ENCODE data around the gene ANKS6.

Gene ANKS6

DNA sequence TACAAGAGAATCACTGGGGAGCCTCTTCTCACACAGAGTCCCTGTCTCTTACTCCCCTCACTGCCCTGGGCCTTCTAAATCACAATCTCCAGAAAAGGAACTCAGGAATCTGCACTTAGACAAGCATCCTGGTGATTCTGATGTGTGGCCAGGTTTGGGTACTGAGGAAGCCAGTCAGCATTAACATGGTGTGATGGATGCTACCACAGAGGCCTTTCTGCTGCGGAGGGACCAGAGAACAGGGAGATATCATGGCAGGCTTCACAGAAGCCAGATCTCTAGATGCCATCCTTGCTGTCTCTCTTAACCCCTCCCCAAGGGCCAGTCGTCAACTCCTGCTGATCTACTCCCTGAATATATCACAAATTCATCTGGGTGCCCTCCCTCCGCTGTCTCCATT, 1.6 kb downstream of the ANKS6 start:
- no peak for TF ChIP-seq SIN3A (IDR thresholded peaks at IDR 0.05; ENCODE audit: borderline replicate concordance, insufficient read depth, low read length)
- TF ChIP-seq POLR2AphosphoS5 (IDR thresholded peaks at IDR 0.05; ENCODE audit: low read depth, low read length), result no peak
- TF ChIP-seq FOXP2 (optimal IDR thresholded peaks at IDR 0.05; ENCODE audit: borderline replicate concordance, extremely low read depth, extremely low read length, insufficient read depth), result no peak
- TF ChIP-seq REST (IDR thresholded peaks at IDR 0.05; ENCODE audit: insufficient read depth in 1 of 2, low read depth in 2 of 2, low read length in 2 of 2), result no peak
- no peak for TF ChIP-seq TAF1 (IDR thresholded peaks at IDR 0.05; ENCODE audit: borderline replicate concordance, insufficient read depth, low read length)

- TF ChIP-seq REST (IDR thresholded peaks at IDR 0.05; ENCODE audit: insufficient read depth in 1 of 2, low read depth in 2 of 2, low read length in 2 of 2), result no peak
- TF ChIP-seq POLR2AphosphoS5 (IDR thresholded peaks at IDR 0.05; ENCODE audit: low read depth, low read length), result no peak
- no peak for TF ChIP-seq TAF1 (IDR thresholded peaks at IDR 0.05; ENCODE audit: borderline replicate concordance, insufficient read depth, low read length)
- TF ChIP-seq SIN3A (IDR thresholded peaks at IDR 0.05; ENCODE audit: borderline replicate concordance, insufficient read depth, low read length), result no peak
- TF ChIP-seq FOXP2 (optimal IDR thresholded peaks at IDR 0.05; ENCODE audit: borderline replicate concordance, extremely low read depth, extremely low read length, insufficient read depth), result no peak
These were observed 3.3 kb downstream of the ANKS6 start for GRCh38 chr9:98793031-98793430.

GRCh38 chr9:98791608-98792490, 4.5 kb downstream of the ANKS6 start:
- TF ChIP-seq SIN3A (IDR thresholded peaks at IDR 0.05; ENCODE audit: borderline replicate concordance, insufficient read depth, low read length) (no peak), POLR2AphosphoS5 (IDR thresholded peaks at IDR 0.05; ENCODE audit: low read depth, low read length) (no peak), REST (IDR thresholded peaks at IDR 0.05; ENCODE audit: insufficient read depth in 1 of 2, low read depth in 2 of 2, low read length in 2 of 2) (no peak), FOXP2 (optimal IDR thresholded peaks at IDR 0.05; ENCODE audit: borderline replicate concordance, extremely low read depth, extremely low read length, insufficient read depth) (no peak), TAF1 (IDR thresholded peaks at IDR 0.05; ENCODE audit: borderline replicate concordance, insufficient read depth, low read length) (no peak)

DNA sequence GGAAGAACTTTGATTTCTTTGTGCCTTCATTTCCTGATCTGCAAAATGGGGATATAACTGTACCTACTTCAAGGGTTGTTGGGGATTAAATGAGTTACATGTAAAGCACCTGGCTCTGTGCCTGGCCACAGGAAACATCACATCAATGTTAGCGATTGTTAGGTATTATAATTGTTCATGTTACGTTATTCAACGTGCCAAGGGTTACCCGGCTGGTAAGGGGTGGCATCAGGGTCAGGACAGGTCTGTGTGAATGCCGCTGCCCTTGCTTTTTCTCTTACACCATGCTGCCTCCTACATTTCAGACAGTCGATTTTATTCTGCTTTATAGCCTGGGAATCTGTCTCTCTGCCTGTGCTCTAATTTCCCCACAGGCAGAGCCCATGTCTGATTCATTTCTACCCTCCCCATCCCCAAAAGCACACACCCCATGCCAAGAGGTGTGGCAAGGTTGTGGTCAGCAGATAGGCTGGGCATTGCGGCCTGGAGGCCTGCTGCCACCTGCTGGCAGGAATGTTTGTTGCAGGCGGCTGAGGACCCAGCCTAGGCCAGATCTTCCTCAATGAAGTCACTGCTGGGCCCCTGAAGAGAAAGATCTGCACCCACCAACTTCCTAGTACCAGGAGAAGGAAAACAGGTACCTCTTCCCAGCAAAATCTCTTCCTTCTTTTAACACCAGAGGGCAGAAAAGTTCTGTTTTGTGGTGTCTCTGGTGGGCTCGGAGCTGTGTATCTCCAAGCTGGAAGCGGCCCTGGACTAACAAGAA, 5.3 kb downstream of the ANKS6 start:
- peak; percentile 55 for TF ChIP-seq FOXP2 (optimal IDR thresholded peaks at IDR 0.05; ENCODE audit: borderline replicate concordance, extremely low read depth, extremely low read length, insufficient read depth)
- no peak for TF ChIP-seq TAF1 (IDR thresholded peaks at IDR 0.05; ENCODE audit: borderline replicate concordance, insufficient read depth, low read length)

- no peak for TF ChIP-seq TAF1 (IDR thresholded peaks at IDR 0.05; ENCODE audit: borderline replicate concordance, insufficient read depth, low read length)
- no peak for TF ChIP-seq FOXP2 (optimal IDR thresholded peaks at IDR 0.05; ENCODE audit: borderline replicate concordance, extremely low read depth, extremely low read length, insufficient read depth)
- no peak for TF ChIP-seq SIN3A (IDR thresholded peaks at IDR 0.05; ENCODE audit: borderline replicate concordance, insufficient read depth, low read length)
- TF ChIP-seq POLR2AphosphoS5 (IDR thresholded peaks at IDR 0.05; ENCODE audit: low read depth, low read length), result no peak
- no peak for TF ChIP-seq REST (IDR thresholded peaks at IDR 0.05; ENCODE audit: insufficient read depth in 1 of 2, low read depth in 2 of 2, low read length in 2 of 2)
These were observed 6.1 kb downstream of the ANKS6 start for GRCh38 chr9:98790134-98790841.
